ENCODE results near the gene AURKA.
"Not testable (repeated sequence)": the region's sequence is repeated elsewhere in the genome, so short reads cannot be mapped to it uniquely, and the experiment has no call there.

AURKA gene

DNA sequence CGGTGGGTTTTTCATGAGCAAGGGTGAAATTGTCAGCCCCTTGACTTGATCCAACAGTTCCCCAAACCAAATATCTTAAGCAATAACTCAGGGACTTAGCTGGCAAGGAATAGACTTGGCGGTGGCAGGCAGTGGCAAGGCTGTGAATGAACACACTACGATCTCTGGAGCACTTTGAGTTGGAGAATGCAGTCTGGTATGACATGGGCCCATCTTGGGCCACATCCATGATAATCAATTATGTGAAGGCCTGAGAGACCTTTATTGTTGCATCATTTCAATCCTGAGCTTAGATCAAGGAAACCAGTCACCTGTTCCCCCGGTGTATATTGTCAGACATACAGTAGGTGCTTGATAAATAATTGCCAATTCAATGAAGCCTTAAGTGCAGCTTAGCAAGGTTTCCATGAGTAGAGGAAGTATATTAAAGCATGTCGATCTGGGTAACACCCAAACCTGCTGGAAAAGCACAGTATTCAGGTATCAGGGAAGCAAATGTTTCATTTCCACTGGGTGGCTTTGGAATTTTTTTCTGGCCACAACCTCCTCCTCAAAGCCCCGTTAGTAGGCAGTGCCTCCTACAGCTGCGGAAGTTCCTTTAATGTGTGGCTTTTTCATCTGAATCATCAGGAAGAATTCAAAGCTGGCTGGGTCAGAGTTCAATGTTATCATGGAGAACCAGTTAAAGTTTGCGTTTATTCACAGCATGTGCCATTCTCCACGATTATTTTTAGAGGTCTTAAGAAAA, 30.2 kb upstream of the AURKA start:
- DNase-seq (ENCODE audit: low read depth in 3 of 3, low spot score in 1 of 3), result no peak

DNA sequence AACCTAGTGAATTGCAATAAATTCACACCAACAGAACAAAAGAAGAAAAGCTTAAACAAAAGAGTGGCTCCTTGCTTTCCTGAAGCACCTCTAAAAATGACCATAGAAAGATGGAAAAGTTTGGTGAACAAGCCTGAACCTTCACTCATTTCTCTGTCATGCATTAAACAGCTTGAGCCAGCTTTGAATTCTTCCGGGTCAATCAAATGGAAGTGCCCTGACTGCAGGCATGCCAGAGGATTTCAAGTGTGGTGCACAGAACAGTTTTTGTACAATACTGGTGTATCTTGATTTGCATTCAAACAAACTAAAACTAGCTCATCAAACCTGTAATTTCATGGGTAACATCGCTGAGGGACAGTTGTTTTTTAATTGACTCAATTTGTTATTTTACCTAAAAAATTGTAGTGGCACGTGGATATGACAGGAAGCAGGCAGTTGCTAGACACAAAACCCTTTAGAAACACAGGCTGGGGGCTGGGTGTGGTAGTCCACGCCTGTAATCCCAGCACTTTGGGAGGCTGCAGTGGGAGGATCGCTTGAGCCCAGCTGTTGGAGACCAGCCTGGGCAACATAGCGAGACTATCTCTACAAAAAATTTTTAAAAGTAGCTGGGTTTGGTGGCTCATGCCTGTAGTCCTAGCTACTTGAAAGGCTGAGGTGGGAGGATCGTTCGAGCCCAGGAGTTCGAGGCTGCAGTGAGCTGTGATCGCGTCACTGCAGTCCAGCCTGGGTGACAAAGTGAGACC, 29.1 kb upstream of the AURKA start:
- DNase-seq (ENCODE audit: low read depth in 3 of 3, low spot score in 1 of 3), result no peak

DNA sequence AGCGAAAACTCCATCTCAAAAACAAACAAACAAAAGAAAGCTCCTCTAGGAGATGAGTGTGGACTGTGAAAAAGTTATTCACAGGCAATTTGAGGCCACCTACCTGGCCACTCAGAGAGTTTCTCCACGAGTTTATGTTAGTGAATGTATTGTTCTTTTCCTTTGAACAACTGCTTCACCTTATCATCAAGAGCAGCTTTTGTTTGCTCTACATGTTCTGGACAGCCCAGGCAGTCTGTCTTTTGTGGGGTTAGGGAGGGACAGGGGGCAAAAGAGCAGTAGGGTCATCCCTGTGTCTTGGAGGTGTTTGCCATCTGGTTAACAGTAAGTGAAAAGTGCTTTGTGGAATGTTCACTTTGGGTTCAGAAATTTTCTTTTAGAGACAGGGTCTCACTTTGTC, 28.0 kb upstream of the AURKA start:
- DNase-seq (ENCODE audit: low read depth in 3 of 3, low spot score in 1 of 3), result no peak

DNA sequence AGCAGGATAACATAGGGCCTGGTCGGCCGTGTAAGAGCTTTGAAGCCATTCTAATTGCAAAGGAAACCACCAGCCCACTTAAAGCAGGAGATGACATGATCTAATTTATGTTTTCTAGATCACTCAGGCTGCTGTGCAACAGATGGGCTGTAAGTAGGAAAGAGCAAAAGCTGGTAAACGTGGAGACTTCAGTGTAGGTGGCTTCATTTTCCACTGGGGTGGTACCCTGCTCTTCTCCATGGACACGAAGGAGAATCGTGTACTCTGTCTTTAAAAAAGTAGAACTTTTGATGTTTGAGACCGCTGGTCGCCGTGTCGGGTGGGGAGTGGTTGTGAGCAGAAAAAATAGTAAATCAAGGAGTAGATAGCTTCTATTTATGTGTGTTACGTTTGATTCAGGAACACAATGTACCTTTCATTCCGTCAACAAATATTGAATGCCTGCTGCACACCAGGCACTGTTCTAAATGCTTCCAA, 26.4 kb upstream of the AURKA start:
- DNase-seq (ENCODE audit: low read depth in 3 of 3, low spot score in 1 of 3), result no peak

DNA sequence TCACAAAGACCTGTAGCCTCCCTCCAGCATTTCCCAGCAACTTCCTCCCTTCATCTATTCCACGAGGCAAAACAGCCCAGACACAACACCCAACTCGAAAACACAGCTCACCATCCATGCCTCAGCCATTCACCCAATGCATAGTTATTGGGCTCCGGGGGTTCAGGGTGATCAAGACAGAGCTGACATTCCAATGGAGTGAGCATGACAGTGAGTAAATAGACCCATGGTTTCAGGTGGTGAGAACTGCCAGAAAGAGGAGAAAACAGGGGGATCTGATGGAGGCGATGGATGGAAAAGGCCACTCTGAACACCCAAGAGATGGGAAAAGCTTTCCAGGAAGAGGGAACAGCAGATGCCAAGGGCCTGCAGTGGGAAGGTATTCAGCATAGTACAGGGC, 25.9 kb upstream of the AURKA start:
- no peak for DNase-seq (ENCODE audit: low read depth in 3 of 3, low spot score in 1 of 3)

DNA sequence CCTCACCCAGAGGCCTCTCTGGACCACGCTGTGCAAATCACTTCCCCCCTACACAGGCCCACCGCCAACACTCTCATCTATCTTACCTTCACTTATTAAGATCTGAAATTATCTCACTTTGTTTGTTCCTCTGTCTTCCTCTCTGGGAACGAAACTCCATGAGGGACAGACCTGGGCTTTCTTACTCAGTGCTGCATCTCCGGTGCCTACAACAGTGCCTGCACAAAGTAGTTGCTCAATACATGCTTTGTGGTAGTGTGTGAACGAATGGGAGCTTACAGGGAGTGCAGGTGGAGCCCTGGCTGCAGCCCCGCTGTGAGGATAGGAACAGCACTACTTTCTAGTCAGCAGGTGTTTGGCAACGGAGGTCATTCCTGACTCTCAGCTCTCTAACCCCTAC, 25.4 kb upstream of the AURKA start:
- no peak for DNase-seq (ENCODE audit: low read depth in 3 of 3, low spot score in 1 of 3)

DNA sequence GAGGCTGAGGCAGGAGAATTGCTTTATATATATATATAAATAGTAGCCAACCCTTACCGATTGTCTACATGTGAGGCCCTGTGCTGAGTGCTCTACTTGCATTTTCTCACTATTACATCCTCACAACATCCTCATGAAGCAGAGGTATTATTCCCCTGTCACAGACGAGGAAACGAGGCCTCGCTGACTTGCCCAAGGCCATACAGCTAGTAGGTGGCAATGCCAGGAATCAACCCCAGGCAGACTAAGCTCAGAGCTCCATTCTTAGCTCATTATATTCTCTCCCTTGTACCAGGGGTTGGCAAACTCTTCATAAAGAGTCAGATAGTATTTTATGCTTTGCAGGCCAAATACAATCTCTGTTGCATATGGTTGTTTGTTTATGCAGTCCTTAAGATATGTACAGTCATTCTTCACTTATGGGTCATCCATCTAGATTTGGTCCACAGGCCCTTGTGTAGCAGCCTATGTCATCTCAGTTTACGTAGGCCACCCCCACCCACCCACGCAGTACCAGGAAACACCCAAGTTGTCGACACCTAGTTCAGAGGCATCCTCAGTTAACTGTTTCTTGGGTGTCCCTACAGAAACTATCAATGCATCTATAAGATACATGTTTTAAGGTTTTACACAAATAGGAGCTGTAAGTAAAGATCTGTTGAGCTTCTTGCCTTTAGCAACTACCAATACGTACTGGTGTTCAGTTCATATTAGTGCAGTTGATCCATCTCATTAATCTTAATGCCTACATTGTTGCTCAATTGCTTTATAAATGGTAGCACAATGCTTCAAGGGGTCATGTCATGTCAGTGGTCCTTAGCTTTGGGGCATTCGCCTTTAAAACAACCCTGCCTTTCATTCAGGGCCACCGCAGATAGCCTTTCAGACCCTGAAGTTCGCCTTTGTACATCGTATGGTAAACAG, 23.1 kb upstream of the AURKA start:
- peak in 1 of 3 donors; percentile 22 for DNase-seq (ENCODE audit: low read depth in 3 of 3, low spot score in 1 of 3)

DNA sequence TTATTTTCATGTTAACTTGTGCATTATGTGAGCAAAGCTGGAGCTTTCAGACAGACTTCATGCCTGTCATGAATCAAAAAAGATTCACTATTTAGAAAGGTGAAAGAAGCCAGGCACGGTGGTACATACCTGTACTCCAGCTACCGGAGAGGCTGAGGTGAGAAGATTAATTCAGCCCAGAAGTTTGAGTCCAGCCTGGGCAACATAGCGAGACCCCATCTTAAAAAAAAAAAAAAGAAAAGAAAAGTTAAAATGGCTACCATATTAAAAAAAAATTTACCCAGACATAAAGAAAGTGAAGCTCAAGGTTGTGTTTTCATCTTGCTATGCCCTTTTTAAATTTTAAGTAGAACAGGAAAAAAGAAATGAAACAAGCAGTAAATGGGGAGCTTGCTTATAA, 20.9 kb upstream of the AURKA start:
- DNase-seq (ENCODE audit: low read depth in 3 of 3, low spot score in 1 of 3), result no peak

DNA sequence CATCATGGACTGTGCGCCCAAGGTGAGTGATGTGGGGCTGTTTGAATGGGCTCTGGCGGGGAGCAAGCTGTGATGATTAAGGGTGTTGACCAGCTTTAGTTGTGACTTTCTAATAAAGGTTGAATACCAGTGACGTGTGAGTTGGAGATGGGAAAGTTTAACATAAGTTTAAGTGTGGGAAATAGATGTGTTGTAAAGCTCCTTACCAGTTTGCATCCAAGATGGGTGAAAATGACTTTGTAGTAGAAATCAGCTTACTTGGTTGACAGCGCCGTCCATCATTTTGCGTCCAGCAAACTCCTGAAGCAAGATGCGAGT, 20.4 kb upstream of the AURKA start:
- no peak for DNase-seq (ENCODE audit: low read depth in 3 of 3, low spot score in 1 of 3)

DNA sequence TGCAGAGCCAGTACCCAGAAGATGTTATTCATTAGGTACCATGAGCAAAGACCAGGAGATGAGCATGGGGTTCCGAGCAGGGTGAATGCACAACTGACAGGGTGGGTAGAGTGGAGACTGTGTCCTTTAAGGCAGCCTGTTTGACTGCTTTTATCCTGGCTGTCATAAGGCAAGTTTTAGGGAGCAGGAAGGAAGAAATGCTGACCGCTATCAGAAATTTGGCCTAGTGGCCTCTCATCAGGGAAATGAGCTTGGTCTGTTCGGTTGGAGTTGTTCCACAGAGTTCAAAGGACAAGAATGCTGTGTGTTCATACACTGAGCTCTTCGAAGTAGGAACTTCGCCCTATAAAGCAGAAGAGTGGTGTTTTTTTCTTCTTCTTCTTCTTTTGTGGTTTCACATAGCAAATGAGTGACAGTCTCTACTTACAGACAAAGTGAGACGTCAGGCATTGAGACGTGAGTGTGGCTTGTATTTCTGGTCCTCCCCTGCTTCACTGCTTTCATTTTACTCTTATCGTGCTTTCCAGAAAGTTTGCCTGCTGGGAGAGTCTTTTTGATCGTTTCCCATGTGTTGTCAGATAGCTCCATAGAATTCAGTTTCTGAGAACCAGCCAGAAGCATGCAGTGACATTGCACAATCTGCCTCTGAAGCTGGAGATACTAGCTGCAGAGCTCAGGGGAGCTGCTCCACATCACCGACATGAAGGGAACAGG, 19.9 kb upstream of the AURKA start, which contains the start of gene CASS4:
Gene CASS4 (plus strand): TSS at position 502 of the 714 bp plus-strand sequence. CDS start 199 bp downstream, at position 701.
- DNase-seq (ENCODE audit: low read depth in 3 of 3, low spot score in 1 of 3), result no peak

DNA sequence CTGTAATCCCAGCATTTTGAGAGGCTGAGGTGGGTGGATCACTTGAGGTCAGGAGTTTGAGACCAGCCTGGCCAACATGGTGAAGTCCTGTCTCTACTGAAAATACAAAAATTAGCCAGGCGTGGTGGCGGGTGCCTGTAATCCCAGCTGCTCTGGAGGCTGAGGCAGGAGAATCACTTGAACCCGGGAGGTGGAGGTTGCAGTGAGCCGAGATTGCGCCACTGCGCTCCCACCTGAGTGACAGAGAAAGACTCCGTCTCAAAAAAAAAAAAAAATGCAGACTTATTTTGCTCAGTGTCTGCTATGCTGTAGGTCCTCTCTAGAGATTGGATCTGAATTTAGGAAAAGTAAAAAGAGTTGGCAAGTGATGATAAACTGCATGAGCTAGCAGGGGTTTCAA, 19.3 kb upstream of the AURKA start:
- not testable (repeated sequence) for DNase-seq (ENCODE audit: low read depth in 3 of 3, low spot score in 1 of 3)

DNA sequence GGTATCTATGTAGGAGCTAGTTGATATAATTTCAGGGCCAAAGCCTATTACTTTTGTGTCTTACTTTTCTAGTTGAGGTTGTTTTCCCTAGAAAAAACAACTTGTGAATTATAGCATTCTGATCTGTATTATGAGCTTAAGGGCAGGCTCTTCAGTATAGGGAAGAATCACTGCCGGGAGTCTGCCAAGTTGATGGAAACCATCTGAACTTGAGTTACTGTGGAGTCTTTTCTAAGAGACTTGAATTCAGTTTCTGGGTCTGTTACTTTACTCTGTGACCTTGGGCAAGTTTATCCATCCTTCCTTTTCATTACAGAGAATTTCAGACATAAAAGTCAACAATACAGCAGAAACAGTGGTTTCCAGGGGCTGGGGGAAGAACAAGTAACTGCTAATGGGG, 17.9 kb upstream of the AURKA start:
- DNase-seq (ENCODE audit: low read depth in 3 of 3, low spot score in 1 of 3), result no peak

DNA sequence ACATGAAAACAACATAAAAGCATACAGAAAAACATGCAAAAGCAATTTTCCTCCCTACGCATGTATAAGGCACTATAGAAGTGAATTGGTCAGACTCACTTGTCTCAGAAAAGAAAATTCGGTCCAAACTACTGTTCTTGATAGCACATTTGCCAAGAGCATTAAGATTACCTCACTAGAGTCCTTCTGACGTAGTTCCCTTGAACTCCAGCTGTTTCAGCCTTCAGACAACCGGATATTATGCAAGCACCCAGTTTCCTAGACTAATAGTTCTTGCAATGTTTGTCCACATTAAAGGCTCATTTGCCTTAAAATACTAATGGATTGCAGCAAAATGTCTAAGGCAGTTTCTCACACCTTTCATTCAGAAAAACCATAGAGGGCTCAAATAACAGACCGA, 17.5 kb upstream of the AURKA start:
- no peak for DNase-seq (ENCODE audit: low read depth in 3 of 3, low spot score in 1 of 3)

DNA sequence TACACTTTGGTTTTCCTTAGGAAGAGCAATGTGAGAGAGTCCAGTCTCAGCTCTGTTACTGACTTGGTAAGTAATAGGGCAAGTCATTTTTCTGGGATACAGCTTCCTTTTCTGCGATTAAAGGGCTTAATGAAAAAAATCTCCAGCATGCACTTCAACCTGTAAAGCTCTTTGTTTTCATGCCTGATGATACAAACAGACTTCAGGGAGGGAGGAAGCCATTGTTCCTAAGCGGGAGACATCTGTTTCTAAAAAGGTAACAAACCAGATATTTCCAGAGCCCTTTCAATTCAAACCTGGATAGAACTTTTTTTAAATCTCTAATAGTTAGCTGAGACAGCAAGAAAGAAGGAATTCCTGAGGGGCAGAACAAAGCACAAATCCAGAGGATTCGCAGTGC, 14.9 kb upstream of the AURKA start:
- DNase-seq (ENCODE audit: low read depth in 3 of 3, low spot score in 1 of 3), result no peak

DNA sequence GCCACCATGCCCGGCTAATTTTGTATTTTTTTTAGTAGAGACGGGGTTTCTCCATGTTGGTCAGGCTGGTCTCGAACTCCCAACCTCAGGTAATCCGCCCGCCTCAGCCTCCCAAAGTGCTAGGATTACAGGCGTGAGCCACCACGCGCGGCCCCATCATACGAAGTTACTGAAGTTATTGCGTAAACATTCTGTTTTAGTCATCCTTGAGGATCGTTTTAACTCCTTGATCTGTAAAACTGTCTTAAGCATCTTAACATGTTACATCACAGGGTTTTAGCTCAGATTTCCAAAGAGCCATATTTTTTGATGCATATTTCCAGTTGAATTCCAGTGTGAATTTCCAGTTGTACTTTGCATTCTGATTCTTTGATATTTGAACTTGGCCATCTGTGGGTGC, 13.3 kb upstream of the AURKA start:
- DNase-seq (ENCODE audit: low read depth in 3 of 3, low spot score in 1 of 3), result not testable (repeated sequence)

DNA sequence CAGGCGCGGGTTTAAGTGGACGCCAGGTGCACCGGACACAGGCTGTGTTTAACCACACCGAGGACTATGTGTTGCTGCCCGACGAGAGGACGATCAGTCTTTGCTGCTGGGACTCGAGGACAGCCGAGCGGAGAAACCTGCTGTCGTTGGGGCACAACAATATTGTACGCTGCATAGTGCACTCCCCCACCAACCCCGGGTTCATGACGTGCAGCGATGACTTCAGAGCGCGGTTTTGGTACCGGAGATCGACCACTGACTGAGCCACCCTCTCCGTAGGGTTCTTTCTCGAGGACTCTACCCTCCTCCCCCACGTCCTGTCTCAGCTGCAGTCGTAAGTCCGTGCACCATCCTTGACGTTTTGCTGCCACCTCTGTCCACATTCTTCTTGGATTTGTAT, 11.4 kb upstream of the AURKA start:
- DNase-seq (ENCODE audit: low read depth in 3 of 3, low spot score in 1 of 3), result no peak

DNA sequence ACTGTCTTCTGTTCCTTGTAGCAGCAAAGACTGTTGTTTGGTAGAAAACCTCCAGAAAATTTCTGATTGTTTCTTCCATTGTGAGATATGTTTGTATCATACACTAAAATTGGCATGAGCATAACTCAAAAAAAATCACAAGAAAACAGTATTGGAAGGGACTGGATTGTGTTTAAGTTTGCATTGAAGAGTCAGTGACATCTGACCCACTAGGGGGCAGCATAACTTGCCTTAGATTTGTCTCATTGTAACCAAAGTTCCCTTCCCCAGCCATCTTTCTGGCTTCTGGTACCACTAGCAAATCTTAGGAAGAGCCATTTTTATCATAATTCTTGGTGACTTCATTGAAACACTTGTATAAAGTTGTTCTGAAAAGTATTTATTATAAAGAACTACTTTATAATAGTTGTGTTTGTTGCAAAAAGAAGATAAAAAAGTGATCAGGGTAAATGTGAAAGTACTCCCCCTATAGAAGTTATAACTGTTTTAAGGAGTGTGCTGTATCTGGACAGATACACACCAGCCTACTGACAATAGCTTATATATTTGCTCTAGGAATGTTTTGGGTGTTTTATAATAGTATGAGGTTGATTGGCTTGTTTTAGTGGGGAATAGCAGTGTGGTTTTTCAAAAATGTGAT, 8.1 kb upstream of the AURKA start:
- DNase-seq (ENCODE audit: low read depth in 3 of 3, low spot score in 1 of 3), result peak in 2 of 3 donors; percentile 35 to 40

DNA sequence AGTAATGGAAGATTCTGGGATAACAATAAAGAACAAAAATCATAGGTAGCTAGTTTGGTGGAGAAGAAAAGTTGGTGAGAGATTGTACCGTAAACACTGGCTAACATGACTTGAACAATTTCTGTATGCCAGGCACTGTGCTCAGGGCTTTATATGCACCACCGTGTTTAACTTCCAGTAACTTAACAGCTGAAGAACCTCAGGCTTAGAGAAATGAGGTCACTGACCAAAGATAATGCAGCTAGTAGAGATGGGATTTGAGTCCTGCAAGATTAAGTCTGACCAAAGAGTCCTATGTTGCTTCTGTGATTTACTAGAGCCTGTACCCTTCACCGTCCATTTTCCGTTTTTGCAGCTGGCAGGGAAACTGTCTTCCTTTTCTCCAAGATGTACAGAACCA, 3.2 kb upstream of the AURKA start:
- DNase-seq (ENCODE audit: low read depth in 3 of 3, low spot score in 1 of 3), result no peak

DNA sequence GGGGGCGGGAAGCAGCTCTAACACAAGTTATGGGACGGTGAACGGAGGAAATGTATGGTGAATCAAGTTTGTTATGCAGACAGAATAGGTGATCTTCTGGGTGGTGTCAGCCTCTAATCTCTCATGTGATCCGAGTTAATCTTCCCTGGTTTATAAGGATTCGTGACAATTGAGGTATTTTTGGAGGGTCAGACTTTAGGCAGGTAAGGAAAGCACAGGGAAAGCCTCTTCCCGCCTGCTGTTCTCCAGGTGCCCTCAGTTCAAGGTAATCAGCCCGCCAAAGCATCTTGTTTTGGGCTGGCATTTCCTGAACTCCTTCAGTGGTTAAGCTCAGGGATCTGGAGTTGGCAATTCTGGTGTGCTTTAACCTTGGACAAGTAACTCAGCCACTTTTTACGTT, 1.6 kb upstream of the AURKA start:
- DNase-seq (ENCODE audit: low read depth in 3 of 3, low spot score in 1 of 3), result no peak

DNA sequence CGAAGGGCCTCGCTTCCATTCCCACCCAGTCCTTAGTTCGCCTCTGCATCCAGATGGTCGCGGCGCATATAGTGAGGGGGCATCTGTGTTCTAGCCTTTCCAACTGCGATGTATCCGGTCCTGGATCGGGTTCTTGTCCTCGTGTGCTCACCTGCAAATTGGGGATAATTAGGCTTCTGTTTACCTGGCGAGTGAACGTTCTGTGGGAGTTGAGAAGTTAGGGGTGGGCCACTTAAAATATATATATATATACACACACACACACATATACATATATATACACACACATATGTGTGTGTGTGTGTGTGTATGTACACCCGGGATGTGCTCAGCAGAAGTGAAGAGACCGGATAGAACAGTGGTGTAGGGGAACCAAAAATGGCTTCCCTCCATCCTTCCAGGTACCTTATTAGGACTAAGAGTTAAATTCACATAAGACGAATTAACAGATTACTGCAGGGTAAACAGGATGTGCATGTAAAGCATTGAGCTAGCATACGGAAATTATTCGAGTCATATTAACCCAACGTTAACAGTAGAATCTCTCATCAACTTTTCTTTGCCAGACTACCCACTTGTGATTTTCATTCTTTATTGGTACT, 967 bp upstream of the AURKA start:
- DNase-seq (ENCODE audit: low read depth in 3 of 3, low spot score in 1 of 3), result no peak
